Kidney epithelial cell (primary cell): ENCODE measurements around the gene SRSF2. TPM values are rescaled to one million over a fixed set of nuclear protein-coding genes. Genes with fewer than 3 reads are reported as not detected.

Experiments used
- DNase-seq: peaks from one replicate; pipeline ENCODE4 v3.0.0-alpha.2; 2010; ENCODE audit warnings: low read depth
- H3K27me3 ChIP-seq: 2 replicates; pipeline ENCODE4 v1.6.0; 2011; ENCODE audit warnings: low read length; ENCODE audit not compliant: control insufficient read depth, insufficient read depth
- H3K36me3 ChIP-seq: 2 replicates; pipeline ENCODE4 v1.5.1; 2011; ENCODE audit warnings: low read length; ENCODE audit not compliant: control insufficient read depth, insufficient read depth
- H3K4me3 ChIP-seq: 2 replicates; pipeline ENCODE4 v1.5.1; 2011; ENCODE audit warnings: low read depth, mild to moderate bottlenecking, control low read depth, low read length
- CTCF ChIP-seq: IDR thresholded peaks from 2 replicates; pipeline ENCODE4 v1.5.1; 2011; ENCODE audit warnings: mild to moderate bottlenecking, moderate library complexity, low read length, control low read depth, inconsistent platforms; ENCODE audit not compliant: insufficient read depth, poor library complexity, severe bottlenecking
- total RNA-seq: library from RNA; depleted of rRNA; stranded (reverse); fragments of >200 nt; gene quantifications from 2 replicates; pipeline ENCODE4 v1.2.3, GENCODE V29; 2015

The SRSF2 gene
- total RNA-seq, 1 donor from 2014 or later = 185 TPM

GRCh38 chr17:76696763-76697701, 40.1 kb downstream of the SRSF2 start:
- DNase-seq = no peak
- Histone ChIP-seq H3K27me3 (no peaks in the 10 kb centered on the region), H3K4me3 (no peak overlapping the region), H3K36me3 (no peaks in the 10 kb centered on the region)
- no peak for TF ChIP-seq CTCF

GRCh38 chr17:76695059-76695831, 41.9 kb downstream of the SRSF2 start:
- Histone ChIP-seq H3K36me3 (no peaks in the 10 kb centered on the region), H3K4me3 (no peak overlapping the region), H3K27me3 (no peaks in the 10 kb centered on the region)
- no peak for TF ChIP-seq CTCF
- DNase-seq = no peak

GRCh38 chr17:76691379-76692191, 45.5 kb downstream of the SRSF2 start:
- no peak for TF ChIP-seq CTCF
- DNase-seq = no peak

GRCh38 chr17:76690596-76691280, 46.4 kb downstream of the SRSF2 start:
- DNase-seq = no peak
- no peak overlapping the region for H3K4me3 ChIP-seq
- H3K27me3 ChIP-seq = no peaks in the 10 kb centered on the region
- H3K36me3 ChIP-seq = no peaks in the 10 kb centered on the region
- no peak for TF ChIP-seq CTCF

More at GRCh38 chr17:76691379-76692191, 45.5 kb downstream of the SRSF2 start:
- Histone ChIP-seq H3K36me3 (no peaks in the 10 kb centered on the region), H3K4me3 (no peak overlapping the region), H3K27me3 (no peaks in the 10 kb centered on the region)

- no peak for DNase-seq
- Histone ChIP-seq H3K36me3 (no peaks in the 10 kb centered on the region), H3K27me3 (no peaks in the 10 kb centered on the region), H3K4me3 (no peak overlapping the region)
- no peak for TF ChIP-seq CTCF
Measured at GRCh38 chr17:76689859-76690258, 47.3 kb downstream of the SRSF2 start.
